HG02763 (cell line): ENCODE results near the gene ISLR2.

Experiments
- ATAC-seq: cut with Tn5 transposase; IDR thresholded peaks from one replicate; pipeline ENCODE4 v1.9.1; 2021; ENCODE audit warnings: mild to moderate bottlenecking, moderate library complexity; ENCODE audit not compliant: unreplicated experiment

Gene ISLR2

DNA sequence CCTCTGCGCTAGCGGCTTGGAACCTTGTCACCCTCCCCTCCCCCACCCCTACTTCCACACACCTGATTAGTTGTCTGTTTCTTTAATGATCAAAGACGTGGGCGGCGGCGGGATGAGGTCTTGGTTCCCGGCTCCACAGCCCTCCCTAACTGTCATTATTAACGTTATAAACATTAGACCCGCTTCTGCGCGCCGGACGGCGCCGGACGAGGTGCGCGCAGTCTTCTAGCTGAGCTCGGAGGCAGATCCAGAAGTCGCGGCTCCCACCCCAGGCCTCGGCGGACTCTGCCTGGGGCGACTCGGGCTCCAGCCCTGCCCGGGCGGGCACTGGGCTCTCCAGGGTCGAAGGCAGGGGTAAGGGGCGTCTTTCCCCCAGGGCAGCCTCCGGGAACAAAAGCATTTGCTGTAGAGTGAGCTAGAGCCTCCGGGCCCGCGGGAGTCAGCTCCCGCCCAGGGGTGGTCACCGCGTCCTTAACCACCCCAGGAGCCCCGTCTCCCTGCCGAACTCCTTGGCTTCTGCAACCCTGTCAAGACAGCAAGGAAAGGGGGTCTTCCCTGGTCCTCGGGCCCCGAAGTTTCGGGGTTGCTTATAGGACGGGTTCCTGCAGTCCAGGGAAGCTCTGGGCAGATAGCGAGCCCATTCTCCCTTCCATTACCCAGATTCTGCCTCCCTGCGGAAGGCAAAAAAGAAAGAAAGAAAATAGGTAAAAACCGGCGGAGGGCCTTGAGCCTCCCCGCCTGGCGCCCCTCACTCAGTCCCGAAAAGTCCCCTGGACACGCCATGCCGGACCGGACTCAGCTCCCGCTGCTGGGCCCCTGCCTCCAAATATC, 2.2 kb upstream of the ISLR2 start:
- ATAC-seq = no peak

DNA sequence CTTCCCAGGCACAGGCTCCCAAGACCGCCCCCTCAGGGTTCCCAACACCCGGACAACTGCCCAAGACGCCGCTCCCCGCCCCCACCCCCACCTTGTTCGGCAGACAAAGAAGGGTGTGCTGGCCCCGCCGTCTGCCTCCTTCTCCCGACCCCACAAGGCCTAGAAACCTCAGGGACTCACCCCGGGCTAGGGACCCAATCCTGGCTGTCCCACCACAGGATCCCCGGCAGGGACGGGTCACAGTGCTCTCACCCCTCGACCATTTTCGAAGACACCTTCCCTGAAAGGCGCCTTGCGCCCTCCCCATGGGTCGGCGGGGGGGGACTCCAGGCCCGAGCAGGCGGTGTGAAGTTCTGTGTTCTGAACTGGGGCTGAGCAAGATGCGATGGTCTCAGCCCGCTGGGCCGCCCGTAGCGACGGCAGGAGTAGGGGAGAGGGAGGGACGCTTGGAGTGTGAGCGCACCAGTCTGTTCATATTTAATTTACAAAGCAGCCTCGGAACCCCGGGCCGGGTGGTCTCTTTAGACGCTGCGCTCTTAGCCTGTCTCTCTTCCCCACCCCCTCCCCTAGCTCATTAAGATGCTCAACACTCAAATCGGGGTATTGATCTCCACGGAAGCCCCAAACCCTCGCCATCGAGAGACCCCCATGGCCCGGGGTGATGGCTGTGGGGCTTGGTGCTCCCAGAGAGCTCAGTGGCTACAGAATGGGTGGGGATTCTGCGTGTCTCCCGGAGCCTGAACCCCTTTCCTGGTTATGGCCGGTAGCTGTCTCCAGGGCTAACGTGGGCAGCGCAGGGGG, 1.4 kb upstream of the ISLR2 start:
- ATAC-seq = no peak

DNA sequence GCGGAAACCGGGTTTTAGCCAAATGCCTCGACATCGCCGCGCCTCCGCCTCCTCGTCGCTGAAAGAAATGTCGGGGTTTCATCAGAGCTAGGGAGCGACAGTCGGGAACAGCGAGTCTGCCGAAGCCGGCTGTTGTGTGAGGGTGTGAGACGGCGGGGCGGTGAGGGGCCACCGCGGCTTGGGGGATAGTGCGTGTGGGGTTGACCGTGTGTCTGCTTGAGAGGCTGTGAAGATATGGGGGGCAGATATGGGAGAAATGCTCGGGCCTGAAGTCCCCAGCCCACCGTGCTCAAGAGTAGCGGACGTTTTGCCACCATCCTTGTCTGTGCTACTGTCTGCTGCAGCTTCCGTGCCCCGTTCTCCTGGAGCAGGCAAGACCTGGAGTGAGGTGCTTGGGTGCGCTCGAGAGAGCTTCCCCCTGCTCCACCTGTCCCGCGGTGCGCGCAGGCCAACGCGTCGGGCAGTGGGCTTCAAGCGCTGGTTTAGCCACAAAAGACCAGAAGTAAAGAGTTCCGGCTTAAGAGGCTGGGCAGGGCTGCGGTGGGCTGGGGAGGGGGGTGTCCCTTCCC, 716 bp upstream of the ISLR2 start:
- no peak for ATAC-seq

DNA sequence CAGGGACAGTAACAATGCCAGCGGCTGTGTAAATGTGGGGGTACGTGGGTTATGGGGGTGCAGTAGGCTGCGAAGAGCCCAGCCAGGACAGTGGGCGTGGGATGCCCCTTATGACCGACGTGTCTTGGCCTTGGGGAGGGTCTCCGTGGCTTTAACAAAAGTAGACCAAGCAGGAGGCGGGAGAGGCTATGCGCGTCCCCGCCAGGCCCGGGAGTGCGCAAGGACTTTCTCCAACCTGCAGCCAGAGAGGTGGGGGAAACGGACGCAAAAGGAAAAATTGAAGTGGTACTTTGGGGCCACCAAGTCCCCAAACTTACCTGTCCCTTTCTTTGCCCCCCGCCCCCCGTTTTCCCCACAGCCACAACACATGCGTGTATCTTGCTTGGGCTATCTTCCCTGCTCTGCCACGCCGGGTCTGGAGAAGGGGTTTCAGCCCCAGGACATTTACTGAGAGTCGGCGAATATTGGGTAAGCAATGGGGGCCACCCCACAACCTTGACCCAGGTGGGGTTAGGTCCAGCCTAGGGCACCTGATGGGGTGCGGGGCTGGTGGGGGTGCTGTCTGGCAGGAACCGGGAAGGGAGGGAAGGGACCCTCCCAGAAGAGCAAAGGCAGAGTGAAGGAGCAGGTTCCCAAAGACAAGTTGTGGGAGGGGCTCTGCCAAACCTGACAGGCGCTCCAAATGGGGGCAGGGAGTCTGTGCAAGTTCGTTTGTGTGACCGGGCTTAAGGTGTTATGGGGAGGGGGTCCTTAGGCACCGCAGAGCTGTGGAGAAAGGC, 652 bp downstream of the ISLR2 start:
- no peak for ATAC-seq

DNA sequence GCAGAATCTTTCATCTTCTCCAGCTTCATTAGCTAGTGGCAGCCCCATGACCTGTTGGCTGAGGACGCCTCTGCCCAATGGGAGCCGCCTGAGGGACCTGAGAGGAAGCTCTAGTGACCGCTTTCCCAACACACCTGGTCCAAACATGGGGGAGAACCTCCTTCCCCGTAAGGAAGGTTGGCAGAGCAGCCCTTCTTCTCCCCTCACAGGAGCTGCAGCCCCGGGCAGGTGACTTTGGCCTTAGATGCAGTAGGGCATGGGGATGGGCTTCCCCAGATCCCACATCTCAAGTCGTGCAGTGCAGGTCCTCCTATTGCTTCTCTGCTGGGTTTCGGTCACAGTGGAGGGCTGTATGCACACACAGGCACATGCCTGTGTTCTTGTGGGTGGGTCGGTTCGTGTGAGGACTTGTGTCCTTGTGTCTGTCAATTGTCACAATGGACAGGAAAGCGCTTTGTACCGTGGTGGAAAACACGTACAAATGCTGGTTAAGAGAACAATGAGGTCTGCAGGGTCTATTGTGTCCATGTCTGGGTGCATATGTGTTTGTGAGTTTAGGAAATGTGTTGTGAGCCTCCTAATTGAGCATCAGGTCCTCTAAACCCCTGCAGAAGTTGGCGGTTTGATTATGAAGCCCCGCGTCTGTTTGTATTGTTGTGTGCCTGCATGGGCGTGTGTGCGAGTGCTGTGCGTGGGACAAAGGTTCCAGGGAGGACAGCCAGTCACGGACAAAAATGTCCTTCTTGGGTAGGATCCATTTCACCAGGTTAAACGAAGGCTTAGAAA, 1.4 kb downstream of the ISLR2 start:
- ATAC-seq = no peak

DNA sequence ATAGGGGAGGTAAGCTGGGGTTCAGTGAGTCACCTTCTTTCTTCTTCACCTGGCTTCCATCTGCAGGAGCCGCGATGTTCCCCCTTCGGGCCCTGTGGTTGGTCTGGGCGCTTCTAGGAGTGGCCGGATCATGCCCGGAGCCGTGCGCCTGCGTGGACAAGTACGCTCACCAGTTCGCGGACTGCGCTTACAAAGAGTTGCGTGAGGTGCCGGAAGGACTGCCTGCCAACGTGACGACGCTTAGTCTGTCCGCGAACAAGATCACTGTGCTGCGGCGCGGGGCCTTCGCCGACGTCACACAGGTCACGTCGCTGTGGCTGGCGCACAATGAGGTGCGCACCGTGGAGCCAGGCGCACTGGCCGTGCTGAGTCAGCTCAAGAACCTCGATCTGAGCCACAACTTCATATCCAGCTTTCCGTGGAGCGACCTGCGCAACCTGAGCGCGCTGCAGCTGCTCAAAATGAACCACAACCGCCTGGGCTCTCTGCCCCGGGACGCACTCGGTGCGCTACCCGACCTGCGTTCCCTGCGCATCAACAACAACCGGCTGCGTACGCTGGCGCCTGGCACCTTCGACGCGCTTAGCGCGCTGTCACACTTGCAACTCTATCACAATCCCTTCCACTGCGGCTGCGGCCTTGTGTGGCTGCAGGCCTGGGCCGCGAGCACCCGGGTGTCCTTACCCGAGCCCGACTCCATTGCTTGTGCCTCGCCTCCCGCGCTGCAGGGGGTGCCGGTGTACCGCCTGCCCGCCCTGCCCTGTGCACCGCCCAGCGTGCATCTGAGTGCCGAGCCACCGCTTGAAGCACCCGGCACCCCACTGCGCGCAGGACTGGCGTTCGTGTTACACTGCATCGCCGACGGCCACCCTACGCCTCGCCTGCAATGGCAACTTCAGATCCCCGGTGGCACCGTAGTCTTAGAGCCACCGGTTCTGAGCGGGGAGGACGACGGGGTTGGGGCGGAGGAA, 2.6 kb downstream of the ISLR2 start:
- no peak for ATAC-seq

DNA sequence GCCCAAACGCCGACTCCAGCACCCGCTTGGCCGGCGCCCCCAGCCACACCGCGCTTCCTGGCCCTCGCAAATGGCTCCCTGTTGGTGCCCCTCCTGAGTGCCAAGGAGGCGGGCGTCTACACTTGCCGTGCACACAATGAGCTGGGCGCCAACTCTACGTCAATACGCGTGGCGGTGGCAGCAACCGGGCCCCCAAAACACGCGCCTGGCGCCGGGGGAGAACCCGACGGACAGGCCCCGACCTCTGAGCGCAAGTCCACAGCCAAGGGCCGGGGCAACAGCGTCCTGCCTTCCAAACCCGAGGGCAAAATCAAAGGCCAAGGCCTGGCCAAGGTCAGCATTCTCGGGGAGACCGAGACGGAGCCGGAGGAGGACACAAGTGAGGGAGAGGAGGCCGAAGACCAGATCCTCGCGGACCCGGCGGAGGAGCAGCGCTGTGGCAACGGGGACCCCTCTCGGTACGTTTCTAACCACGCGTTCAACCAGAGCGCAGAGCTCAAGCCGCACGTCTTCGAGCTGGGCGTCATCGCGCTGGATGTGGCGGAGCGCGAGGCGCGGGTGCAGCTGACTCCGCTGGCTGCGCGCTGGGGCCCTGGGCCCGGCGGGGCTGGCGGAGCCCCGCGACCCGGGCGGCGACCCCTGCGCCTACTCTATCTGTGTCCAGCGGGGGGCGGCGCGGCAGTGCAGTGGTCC, 3.5 kb downstream of the ISLR2 start:
- ATAC-seq = no peak

DNA sequence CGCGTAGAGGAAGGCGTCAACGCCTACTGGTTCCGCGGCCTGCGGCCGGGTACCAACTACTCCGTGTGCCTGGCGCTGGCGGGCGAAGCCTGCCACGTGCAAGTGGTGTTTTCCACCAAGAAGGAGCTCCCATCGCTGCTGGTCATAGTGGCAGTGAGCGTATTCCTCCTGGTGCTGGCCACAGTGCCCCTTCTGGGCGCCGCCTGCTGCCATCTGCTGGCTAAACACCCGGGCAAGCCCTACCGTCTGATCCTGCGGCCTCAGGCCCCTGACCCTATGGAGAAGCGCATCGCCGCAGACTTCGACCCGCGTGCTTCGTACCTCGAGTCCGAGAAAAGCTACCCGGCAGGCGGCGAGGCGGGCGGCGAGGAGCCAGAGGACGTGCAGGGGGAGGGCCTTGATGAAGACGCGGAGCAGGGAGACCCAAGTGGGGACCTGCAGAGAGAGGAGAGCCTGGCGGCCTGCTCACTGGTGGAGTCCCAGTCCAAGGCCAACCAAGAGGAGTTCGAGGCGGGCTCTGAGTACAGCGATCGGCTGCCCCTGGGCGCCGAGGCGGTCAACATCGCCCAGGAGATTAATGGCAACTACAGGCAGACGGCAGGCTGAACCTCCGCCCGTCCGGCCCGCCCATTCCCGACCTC, 4.1 kb downstream of the ISLR2 start:
- ATAC-seq = no peak

DNA sequence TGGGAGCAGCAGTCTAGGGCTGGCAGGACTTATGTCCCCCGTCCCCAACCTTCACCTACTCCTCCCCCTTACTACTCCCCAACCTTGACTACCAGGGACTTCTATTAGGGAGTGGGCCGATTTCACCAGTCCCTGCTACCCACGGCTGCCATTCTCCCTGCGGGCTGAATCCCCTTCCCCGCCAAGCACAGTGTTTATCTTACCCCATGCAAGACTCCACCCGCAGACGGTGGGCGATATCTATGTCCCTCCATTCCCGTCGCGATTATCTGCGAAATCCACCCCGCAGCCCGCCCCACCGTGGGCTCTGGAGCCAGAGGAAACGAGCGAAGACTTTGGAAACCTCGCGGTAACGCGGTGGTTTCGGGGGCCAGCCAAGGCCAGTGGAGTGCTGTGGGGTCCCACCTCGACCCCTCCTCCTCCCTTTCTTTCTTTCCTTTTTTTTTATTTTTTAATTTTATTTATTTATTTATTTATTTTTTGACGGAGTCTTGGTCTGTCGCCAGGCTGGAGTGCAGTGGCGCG, 4.7 kb downstream of the ISLR2 start:
- no peak for ATAC-seq

DNA sequence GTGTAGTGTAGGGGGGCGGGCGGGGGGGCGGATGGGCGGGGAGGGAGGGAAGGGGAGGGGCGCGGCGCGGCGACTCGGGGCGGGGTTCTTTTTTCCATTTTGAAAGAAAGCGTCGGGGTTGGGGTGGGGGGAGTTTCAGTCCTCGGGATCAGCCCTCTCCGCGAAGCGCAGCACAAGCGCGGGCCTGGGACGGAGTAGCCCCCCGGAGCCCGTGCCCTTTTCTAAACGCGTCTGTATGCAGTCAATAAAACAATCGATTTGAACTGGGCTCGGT, 6.1 kb downstream of the ISLR2 start:
- ATAC-seq = no peak

DNA sequence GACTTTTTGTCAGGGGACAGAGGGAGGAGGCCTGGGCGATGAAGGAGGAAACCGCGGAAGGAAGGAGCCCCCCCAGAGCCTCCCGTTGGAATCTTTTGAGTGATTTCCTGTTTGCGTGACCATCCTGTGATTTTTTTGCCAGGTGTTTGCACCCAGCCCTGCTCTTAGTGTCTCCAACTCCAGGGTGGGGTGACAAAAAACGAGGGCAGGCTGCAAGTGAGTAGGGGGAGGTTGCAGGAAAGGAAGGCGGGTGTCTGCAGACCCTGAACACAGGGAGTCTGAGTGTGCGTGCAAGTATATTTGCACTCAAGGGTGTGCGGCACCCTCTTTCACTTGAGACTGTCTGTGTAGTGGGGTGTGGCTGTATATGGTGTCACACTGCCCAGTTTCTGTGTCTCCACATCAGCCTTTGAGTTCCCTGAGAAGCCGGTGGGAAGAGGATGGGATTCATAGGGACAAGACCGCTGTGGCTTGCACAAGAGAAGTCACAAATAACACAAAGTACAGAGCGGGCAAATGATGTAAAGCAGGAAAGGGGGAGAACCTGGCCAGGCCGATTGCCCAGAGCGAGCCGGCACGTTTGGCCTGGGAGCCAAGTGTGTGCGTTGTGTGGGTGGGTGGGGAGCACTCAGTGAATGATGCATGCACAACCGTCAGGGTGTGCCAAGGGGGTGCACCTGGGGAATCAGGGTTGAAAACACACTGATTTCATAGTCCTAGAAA, 6.6 kb downstream of the ISLR2 start:
- no peak for ATAC-seq

DNA sequence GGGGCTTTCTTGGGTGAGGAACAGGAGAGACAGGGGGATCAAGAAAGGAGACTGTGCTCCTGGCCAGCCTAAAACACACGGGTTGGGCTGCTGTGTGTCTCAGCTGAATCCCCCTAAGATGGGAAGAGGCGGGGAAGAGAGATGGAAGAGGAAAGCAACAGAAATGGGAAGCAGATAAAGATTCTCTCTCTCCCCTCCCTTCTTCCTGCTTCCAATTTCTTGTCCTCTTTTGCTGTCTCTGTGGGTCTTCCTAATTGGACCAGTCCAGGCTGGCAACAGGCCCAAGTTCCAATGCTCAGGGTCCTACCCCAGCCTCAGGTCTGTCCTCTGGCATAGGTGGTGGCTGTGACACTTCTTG, 7.1 kb downstream of the ISLR2 start:
- ATAC-seq = no peak

DNA sequence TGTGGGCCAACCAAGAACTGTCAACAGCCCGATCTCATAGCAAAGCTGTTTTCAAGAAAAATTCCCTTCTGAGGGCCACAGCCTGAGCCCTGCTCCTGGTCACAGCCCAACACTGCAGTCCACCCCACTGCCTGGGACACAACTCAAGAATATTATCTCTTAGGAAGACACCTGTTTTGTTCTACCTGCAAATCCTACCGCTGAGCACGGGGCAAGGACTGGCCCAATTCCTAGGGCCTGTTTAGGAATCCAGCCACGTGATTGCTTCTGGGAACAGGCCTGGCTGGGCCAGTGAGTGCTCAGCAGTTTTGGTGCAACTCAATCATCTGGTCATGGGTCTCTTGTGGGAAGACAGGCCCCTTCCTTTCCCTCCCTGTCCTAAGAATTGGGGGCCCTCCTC, 8.3 kb downstream of the ISLR2 start:
- no peak for ATAC-seq

DNA sequence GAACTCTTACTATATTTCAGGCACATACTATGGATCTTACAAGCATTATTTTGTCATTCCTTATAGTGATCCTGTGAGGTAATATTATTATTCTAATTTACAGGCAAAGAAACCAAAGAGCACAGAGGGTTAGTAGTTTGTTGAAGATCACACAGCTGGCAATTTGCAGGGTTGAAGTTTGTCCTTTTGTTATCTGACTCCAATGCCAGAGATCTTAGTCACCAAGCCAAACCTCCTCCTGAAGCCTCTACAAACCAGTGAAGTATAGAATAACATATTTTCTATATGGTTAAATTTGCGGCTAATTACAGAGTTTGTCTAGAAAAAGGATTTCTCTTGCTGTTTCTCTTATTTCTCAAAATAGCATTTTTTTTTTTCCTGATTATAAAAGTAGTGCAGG, 11.2 kb downstream of the ISLR2 start:
- no peak for ATAC-seq

DNA sequence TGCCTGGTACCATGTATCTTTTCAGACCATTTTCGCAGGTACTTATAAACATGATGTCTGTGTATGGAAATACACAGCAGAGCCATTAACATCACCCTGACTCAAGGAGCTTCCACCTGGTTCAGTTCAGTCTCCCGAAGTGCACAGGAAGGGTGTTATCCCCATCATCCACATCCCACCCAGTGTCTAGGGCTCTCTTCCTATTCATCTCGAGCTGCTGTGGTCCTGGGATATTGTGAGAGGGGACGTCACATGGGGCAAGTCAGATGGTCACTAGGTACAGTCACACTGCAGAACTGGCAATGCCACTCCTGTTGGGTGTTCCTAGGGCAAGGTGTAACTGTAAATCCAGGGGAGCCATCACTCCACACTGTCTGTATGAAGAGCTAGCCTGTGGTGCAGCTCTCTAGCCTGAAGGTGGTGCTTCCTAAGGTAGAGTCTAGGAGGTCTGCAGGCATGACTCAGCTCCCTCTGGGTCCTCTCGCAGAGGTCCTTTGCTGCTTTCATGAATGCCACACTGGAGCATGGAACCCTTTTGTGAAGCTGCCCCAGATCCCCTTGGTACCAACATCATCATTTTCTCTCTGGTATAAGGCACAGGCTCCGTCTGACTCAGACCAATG, 13.9 kb downstream of the ISLR2 start:
- no peak for ATAC-seq

DNA sequence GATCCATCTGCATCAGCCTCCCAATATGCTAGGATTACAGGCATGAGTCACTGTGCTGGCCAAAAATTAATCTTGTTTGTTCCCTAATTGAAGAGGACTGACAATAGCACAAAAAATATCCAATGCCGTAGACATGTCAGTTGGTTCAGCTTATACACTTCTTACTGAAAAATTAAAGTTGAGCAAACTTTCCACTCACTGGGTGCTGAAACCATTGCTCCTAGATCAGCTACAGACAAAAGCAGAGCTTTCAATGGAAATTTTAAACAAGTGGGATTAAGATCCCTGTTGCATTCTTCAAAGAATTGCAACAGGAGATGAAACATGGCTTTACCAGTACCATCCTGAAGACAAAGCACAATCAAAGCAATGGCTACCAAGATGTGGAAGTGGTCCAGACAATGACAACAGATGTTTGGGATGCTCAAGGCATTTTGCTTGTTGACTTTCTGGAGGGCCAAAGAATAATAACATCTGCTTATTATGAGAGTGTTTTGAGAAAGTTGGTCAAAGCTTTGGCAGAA, 16.0 kb downstream of the ISLR2 start:
- ATAC-seq = no peak

DNA sequence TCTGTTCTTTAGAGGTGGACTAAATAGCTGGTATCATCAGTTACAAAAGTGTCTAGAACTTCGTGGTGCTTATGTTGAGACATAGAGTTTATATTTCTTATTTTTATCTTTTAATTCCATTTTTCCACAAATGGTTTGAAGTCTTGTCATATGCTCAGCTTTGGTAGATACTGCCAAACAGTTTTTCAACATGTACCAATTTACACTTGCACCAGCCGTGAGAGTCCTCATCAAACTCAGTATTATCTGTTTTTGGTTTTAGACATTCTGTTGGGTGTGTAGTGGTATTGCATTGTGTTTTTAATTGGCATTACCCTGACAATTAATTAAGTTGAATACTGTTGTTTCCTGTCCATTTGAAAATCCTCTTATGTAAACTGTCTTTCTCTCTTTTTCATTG, 16.7 kb downstream of the ISLR2 start:
- no peak for ATAC-seq
